ENCODE data around the gene DUSP11.
"Not testable (repeated sequence)": the region's sequence is repeated elsewhere in the genome, so short reads cannot be mapped to it uniquely, and the experiment has no call there.

The DUSP11 gene

GRCh38 chr2:73759285-73759764 lies 20.6 kb downstream of the DUSP11 start:
- H3K4me2 ChIP-seq (ENCODE audit: low read length): no peak overlapping the region
- H3K4me3 ChIP-seq (ENCODE audit: low read length): no peak overlapping the region
- H3K79me2 ChIP-seq (ENCODE audit: control insufficient read depth, low read length): no peaks in the 10 kb centered on the region
- H3K9me3 ChIP-seq (ENCODE audit: control insufficient read depth, insufficient read depth, low read length): no peaks in the 10 kb centered on the region
- no peaks in the 10 kb centered on the region for H3K9me2 ChIP-seq (replicated peaks; ENCODE audit: control insufficient read depth, low read length)
- no peak for TF ChIP-seq EZH2phosphoT487 (IDR thresholded peaks at IDR 0.05; ENCODE audit: borderline replicate concordance, low read length)
- TF ChIP-seq CTCF (IDR thresholded peaks at IDR 0.05; ENCODE audit: low read depth, low read length, poor library complexity, severe bottlenecking): no peak
- no peak overlapping the region for H3K27ac ChIP-seq (ENCODE audit: low read depth, low read length)
- no peaks in the 10 kb centered on the region for H3F3A ChIP-seq (ENCODE audit: control insufficient read depth, insufficient read depth)
- no peaks in the 10 kb centered on the region for H3K4me1 ChIP-seq (ENCODE audit: control insufficient read depth, low read length)
- H3K36me3 ChIP-seq (ENCODE audit: control insufficient read depth, low read length): peaks cover 37% of the 10 kb centered on the region
- no peaks in the 10 kb centered on the region for H3K27me3 ChIP-seq (ENCODE audit: control insufficient read depth, low read length)
- no peaks in the 10 kb centered on the region for H4K20me1 ChIP-seq (ENCODE audit: control insufficient read depth, insufficient read depth, low read depth, low read length)

- H3K4me1 ChIP-seq (ENCODE audit: control insufficient read depth, low read length); H3K36me3 ChIP-seq (ENCODE audit: control insufficient read depth, low read length); H3K4me3 ChIP-seq (ENCODE audit: low read length); H3K27ac ChIP-seq (ENCODE audit: low read depth, low read length); H3F3A ChIP-seq (ENCODE audit: control insufficient read depth, insufficient read depth); H3K4me2 ChIP-seq (ENCODE audit: low read length); H3K27me3 ChIP-seq (ENCODE audit: control insufficient read depth, low read length); H4K20me1 ChIP-seq (ENCODE audit: control insufficient read depth, insufficient read depth, low read depth, low read length); H3K79me2 ChIP-seq (ENCODE audit: control insufficient read depth, low read length); H3K9me2 ChIP-seq (replicated peaks; ENCODE audit: control insufficient read depth, low read length); H3K9me3 ChIP-seq (ENCODE audit: control insufficient read depth, insufficient read depth, low read length): not testable (repeated sequence)
Observed at GRCh38 chr2:73754332-73754731, 25.6 kb downstream of the DUSP11 start.

GRCh38 chr2:73749314-73749713 lies 30.6 kb downstream of the DUSP11 start:
- Histone ChIP-seq H3K27me3 (ENCODE audit: control insufficient read depth, low read length) (no peaks in the 10 kb centered on the region), H3K4me1 (ENCODE audit: control insufficient read depth, low read length) (no peaks in the 10 kb centered on the region), H3K4me2 (ENCODE audit: low read length) (no peak overlapping the region), H3F3A (ENCODE audit: control insufficient read depth, insufficient read depth) (no peaks in the 10 kb centered on the region), H3K36me3 (ENCODE audit: control insufficient read depth, low read length) (no peaks in the 10 kb centered on the region), H3K27ac (ENCODE audit: low read depth, low read length) (no peak overlapping the region), H3K9me3 (ENCODE audit: control insufficient read depth, insufficient read depth, low read length) (no peaks in the 10 kb centered on the region), H3K9me2 (replicated peaks; ENCODE audit: control insufficient read depth, low read length) (no peaks in the 10 kb centered on the region), H3K79me2 (ENCODE audit: control insufficient read depth, low read length) (no peaks in the 10 kb centered on the region), H3K4me3 (ENCODE audit: low read length) (no peak overlapping the region), H4K20me1 (ENCODE audit: control insufficient read depth, insufficient read depth, low read depth, low read length) (no peaks in the 10 kb centered on the region)
- TF ChIP-seq EZH2phosphoT487 (IDR thresholded peaks at IDR 0.05; ENCODE audit: borderline replicate concordance, low read length) (no peak), CTCF (IDR thresholded peaks at IDR 0.05; ENCODE audit: low read depth, low read length, poor library complexity, severe bottlenecking) (no peak)

GRCh38 chr2:73746877-73747208 lies 33.1 kb downstream of the DUSP11 start:
- Histone ChIP-seq H3K9me2 (replicated peaks; ENCODE audit: control insufficient read depth, low read length) (no peaks in the 10 kb centered on the region), H3K4me1 (ENCODE audit: control insufficient read depth, low read length) (no peaks in the 10 kb centered on the region), H3K9me3 (ENCODE audit: control insufficient read depth, insufficient read depth, low read length) (no peaks in the 10 kb centered on the region), H3K36me3 (ENCODE audit: control insufficient read depth, low read length) (no peaks in the 10 kb centered on the region), H3K4me2 (ENCODE audit: low read length) (no peak overlapping the region), H3F3A (ENCODE audit: control insufficient read depth, insufficient read depth) (no peaks in the 10 kb centered on the region), H3K79me2 (ENCODE audit: control insufficient read depth, low read length) (no peaks in the 10 kb centered on the region), H3K4me3 (ENCODE audit: low read length) (no peak overlapping the region), H3K27me3 (ENCODE audit: control insufficient read depth, low read length) (no peaks in the 10 kb centered on the region), H3K27ac (ENCODE audit: low read depth, low read length) (no peak overlapping the region), H4K20me1 (ENCODE audit: control insufficient read depth, insufficient read depth, low read depth, low read length) (no peaks in the 10 kb centered on the region)
- TF ChIP-seq CTCF (IDR thresholded peaks at IDR 0.05; ENCODE audit: low read depth, low read length, poor library complexity, severe bottlenecking) (no peak), EZH2phosphoT487 (IDR thresholded peaks at IDR 0.05; ENCODE audit: borderline replicate concordance, low read length) (no peak)

Data from DOHH2 (cell line).